SJSA1 (cell line): ENCODE measurements around the gene MRPL53. TPM values are rescaled to one million over a fixed set of nuclear protein-coding genes. Genes with fewer than 3 reads are reported as not detected.

Source experiments
- DNase-seq, 2 experiments: peaks; one replicate each; pipeline ENCODE4 v3.0.0-alpha.2; 2015 to 2020; ENCODE audit warnings: low spot score in 2 of 2, low read depth in 1 of 2
- H3K27ac ChIP-seq: fragments of 250-450 bp; sonication (Bioruptor Pico); 2 replicates; pipeline ENCODE4 v1.5.1; 2020; ENCODE audit warnings: mild to moderate bottlenecking, moderate library complexity
- H3K27me3 ChIP-seq: fragments of 250-450 bp; sonication (Bioruptor Pico); replicated peaks from 2 replicates; pipeline ENCODE4 v1.5.1; 2020; ENCODE audit warnings: mild to moderate bottlenecking, moderate library complexity
- H3K36me3 ChIP-seq: fragments of 250-450 bp; sonication (Bioruptor Pico); 2 replicates; pipeline ENCODE4 v1.5.1; 2020; ENCODE audit warnings: mild to moderate bottlenecking
- H3K4me1 ChIP-seq: fragments of 250-450 bp; sonication (Bioruptor Pico); replicated peaks from 2 replicates; pipeline ENCODE4 v1.6.1; 2021; ENCODE audit warnings: mild to moderate bottlenecking
- H3K4me3 ChIP-seq: fragments of 250-450 bp; sonication (Bioruptor Pico); 2 replicates; pipeline ENCODE4 v1.5.1; 2020; ENCODE audit warnings: mild to moderate bottlenecking
- H3K9me3 ChIP-seq: fragments of 250-450 bp; sonication (Bioruptor Pico); replicated peaks from 2 replicates; pipeline ENCODE4 v1.5.1; 2020; ENCODE audit warnings: mild to moderate bottlenecking
- total RNA-seq: library from RNA; depleted of rRNA; stranded (reverse); fragments of >200 nt; shearing (Covaris generic); gene quantifications from 2 replicates; pipeline ENCODE4 v1.2.3, GENCODE V29; 2014; rRNA removed

MRPL53 gene
- 30.4 and 55.7 TPM in 2 replicates for total RNA-seq

DNA sequence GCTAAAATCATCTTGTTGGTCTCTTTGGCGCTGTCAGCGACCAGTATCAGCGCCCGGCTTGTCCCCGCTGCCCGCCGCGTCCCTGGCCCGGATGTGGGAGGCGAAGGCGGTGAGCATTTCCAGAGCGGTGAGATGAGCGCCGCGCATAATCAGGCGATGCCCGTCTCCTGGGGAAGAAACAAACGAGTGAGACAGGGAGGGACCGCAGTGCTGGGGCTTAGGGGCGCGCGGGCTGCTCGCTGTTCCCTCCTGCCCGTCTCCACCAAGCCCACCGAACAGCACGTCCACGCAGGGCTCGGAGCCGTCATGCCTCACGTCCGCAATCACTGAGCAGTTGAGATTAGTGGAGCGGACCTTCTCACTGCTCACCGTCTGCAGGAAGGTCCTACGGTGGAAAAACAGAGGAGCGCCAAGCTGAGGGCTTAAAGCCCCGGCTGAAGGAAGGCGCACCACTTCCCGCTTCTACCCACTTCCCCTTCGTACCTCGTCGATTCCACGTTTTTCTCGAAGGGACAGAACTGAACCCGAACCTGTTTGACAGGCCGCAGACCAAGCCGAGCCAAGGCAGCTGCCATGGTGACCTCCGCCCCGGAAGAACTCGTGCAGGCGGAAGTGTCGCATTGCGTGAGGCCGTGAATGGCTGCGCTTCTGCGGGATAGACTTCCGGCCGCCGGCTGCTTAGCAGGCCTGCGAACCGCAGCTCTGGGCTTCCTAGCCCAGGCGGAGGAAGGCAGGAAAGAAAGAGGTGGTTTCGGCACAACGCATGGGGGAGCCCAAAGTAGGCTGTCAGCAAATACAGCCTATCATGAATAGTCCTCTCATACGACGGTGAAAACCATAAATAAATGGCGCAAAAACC lies at the start of gene MRPL53:
TSS of gene MRPL53 (minus strand) at position 595 of the 859 bp plus-strand sequence. CDS start at position 575, 20 bp downstream.
- H3K4me3 ChIP-seq, result peak within 1 kb of the TSS; percentile 53
- peaks cover 13% of the 10 kb centered on the region for H3K4me1 ChIP-seq
- H3K36me3 ChIP-seq, result peaks cover 33% of the 10 kb centered on the region
- peak within 1 kb of the TSS; percentile 54 for H3K27ac ChIP-seq
- no peaks in the 10 kb centered on the region for H3K27me3 ChIP-seq
- peak; percentile 92 to 94 for DNase-seq
- no peaks in the 10 kb centered on the region for H3K9me3 ChIP-seq

DNA sequence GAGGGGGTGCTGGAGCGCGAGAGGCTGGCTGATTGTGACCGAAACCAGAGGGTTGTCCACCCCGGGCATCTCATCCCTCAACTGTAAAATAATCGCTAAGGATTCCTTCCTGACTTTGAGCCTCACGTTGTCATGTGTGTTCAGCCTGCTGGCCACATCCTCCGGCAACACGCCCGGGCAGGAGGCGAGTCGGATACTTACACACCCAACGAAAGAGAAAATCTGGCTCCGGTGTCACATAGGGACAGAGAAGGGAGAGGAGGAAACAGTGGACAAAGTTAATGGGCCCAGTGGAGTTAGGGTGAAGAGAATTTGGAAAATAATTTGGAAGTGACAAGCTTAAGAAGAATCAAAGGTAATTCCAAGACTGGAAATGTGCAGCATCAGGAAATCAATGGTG lies 44.2 kb upstream of the MRPL53 start:
- no peak overlapping the region for H3K4me3 ChIP-seq
- no peak for DNase-seq
- H3K4me1 ChIP-seq, result peaks cover 12% of the 10 kb centered on the region
- no peak overlapping the region for H3K27ac ChIP-seq
- H3K36me3 ChIP-seq, result no peaks in the 10 kb centered on the region
- peaks cover 20% of the 10 kb centered on the region for H3K9me3 ChIP-seq
- peaks cover 85% of the 10 kb centered on the region for H3K27me3 ChIP-seq

DNA sequence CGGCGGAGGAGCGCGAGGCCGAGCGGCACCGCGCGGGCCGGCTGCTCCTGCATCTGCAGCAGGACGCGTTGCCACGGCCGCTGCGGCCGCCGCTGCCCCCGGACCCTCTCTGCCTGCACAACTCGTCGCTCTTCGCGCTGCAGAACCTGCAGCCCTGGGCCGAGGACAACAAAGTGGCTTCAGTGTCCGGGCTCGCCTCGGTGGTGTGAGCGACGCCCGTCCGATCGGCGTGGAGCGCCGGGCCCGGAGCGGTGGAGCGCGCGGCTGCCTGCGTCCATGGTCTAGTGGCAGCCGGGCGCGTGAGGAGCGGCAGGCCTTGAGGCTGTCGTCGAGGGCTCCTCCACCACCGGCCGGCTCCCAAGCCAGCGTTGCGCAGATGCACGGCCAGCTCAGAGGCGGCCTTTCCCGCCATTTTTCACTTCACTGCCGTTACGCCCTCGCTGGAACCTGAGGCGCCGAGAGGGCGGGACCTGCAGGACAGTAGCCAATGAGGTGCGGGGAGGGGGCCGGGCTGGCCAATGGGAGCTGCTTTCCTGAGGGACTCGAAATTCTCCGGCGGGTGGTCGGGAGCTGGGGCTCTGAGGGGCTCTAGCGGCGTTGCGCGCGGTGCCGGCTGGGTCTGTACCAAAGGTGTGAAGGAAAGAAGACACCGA lies 43.6 kb upstream of the MRPL53 start:
- peaks cover 88% of the 10 kb centered on the region for H3K27me3 ChIP-seq
- H3K36me3 ChIP-seq, result no peaks in the 10 kb centered on the region
- no peak overlapping the region for H3K4me3 ChIP-seq
- H3K27ac ChIP-seq, result no peak overlapping the region
- peaks cover 20% of the 10 kb centered on the region for H3K9me3 ChIP-seq
- H3K4me1 ChIP-seq, result peaks cover 15% of the 10 kb centered on the region
- DNase-seq, result no peak

DNA sequence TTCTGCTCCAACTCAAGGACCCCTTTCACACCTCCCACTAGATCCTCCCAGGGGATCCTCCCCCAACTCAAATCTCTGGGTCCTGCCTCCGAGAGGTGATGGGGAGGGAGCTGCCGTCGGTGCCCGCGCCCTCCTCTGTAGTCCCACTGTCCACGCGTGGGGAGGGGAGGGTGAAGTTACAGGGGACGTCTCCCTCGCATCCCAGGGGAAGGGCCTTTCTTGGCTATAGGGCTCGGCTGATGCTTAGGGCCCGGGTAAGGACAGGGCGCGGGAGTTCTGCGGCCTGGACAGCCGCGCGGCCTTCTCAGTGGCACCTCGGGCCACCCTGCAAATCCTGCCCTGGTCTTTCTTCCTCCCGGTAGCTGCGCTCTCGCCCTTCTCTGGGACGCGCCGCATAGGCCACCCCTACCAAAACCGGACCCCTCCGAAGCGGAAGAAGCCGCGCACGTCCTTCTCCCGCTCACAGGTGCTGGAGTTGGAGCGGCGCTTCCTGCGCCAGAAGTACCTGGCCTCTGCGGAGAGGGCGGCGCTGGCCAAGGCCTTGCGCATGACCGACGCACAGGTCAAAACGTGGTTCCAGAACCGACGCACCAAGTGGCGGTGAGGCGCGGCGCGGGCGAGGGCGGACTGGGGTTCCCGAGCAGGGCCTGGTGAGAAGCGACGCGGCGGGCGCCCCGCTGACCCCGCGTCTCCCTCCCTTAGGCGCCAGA lies 42.9 kb upstream of the MRPL53 start:
- H3K27me3 ChIP-seq, result peaks cover 83% of the 10 kb centered on the region
- H3K4me1 ChIP-seq, result peaks cover 17% of the 10 kb centered on the region
- H3K36me3 ChIP-seq, result no peaks in the 10 kb centered on the region
- H3K27ac ChIP-seq, result no peak overlapping the region
- DNase-seq, result no peak
- no peak overlapping the region for H3K4me3 ChIP-seq
- peaks cover 20% of the 10 kb centered on the region for H3K9me3 ChIP-seq

DNA sequence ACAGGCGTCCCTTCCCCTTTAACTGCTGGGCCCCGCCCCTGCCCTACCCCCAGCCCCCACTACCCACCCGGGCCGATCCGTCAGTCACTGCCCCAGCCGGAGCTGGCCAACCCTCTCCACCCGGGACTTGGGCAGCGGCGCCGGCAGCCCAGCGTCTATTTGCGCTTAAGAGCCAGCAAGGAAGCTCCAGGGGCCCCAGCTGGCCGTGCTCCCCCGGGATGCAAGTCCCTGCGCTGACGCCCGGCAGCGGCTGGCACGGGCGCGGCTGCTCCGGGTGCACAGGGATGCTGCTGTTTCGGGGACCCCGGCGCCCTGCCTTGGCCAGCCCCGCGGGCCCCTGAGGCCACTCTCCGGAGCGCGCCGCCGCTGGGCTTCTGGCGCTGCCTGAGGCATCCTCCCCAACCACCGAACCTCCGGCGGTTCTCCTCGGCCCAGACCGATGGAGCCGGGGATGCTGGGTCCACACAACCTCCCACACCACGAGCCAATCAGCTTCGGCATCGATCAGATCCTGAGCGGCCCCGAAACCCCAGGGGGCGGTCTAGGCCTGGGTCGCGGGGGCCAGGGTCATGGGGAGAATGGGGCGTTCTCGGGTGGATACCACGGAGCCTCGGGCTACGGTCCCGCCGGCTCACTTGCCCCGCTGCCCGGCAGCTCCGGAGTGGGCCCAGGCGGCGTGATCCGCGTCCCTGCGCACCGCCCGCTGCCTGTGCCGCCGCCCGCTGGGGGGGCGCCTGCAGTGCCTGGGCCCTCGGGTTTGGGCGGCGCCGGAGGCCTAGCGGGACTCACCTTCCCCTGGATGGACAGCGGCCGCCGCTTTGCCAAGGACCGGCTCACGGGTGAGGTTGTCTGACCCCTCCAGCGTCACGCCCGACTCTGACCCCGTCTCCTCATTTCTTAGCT lies 42.1 kb upstream of the MRPL53 start, which contains the start of gene TLX2:
TSS of gene TLX2 (plus strand) at position 83 of the 903 bp plus-strand sequence. CDS start at position 440, 357 bp downstream.
- H3K36me3 ChIP-seq, result no peaks in the 10 kb centered on the region
- no peak for DNase-seq
- no peak within 1 kb of the TSS for H3K27ac ChIP-seq
- H3K9me3 ChIP-seq, result peaks cover 20% of the 10 kb centered on the region
- no peak within 1 kb of the TSS for H3K4me3 ChIP-seq
- H3K27me3 ChIP-seq, result peaks cover 77% of the 10 kb centered on the region
- H3K4me1 ChIP-seq, result peaks cover 17% of the 10 kb centered on the region

DNA sequence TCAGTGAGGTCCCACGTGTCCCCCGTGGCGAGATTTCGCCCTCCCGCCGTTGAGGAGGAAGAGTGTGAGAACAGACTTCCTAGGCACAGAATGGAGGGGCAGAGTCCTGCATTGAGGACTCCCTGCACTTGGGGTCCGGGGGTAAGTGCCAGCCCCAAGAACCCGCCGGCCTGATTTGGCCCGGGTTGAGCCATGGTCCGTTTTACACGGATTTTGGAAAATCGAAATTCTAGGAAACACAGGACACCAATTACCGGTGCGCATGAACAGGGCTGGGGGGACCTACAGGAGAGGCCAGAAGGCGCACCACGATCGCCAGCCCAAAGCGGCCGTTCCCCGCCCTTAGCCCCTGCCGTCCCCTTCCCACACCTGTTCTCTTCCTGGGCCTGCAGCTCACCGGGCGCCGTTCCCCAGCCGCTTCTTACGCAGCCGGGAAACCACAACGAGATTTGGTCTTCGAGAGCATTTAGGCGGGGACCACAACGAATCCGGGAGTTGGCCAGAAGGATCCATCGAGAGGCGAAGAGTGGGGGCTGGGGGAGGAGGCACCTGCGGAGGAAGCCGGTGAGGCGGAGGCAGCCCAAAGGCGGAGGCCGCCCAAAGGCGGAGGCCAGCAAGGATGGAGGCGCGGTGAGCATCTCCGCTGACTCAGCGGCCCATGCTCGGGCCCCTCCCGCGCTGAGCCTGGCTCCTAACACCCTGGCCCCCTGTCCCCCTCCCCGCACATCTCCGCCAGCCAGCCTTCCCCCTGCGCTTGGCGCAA lies 41.3 kb upstream of the MRPL53 start:
- peak in 1 of 2 experiments; percentile 44 for DNase-seq
- Histone ChIP-seq H3K9me3 (peaks cover 20% of the 10 kb centered on the region), H3K4me3 (no peak overlapping the region), H3K36me3 (no peaks in the 10 kb centered on the region), H3K27me3 (peaks cover 68% of the 10 kb centered on the region), H3K27ac (no peak overlapping the region), H3K4me1 (peaks cover 17% of the 10 kb centered on the region)

DNA sequence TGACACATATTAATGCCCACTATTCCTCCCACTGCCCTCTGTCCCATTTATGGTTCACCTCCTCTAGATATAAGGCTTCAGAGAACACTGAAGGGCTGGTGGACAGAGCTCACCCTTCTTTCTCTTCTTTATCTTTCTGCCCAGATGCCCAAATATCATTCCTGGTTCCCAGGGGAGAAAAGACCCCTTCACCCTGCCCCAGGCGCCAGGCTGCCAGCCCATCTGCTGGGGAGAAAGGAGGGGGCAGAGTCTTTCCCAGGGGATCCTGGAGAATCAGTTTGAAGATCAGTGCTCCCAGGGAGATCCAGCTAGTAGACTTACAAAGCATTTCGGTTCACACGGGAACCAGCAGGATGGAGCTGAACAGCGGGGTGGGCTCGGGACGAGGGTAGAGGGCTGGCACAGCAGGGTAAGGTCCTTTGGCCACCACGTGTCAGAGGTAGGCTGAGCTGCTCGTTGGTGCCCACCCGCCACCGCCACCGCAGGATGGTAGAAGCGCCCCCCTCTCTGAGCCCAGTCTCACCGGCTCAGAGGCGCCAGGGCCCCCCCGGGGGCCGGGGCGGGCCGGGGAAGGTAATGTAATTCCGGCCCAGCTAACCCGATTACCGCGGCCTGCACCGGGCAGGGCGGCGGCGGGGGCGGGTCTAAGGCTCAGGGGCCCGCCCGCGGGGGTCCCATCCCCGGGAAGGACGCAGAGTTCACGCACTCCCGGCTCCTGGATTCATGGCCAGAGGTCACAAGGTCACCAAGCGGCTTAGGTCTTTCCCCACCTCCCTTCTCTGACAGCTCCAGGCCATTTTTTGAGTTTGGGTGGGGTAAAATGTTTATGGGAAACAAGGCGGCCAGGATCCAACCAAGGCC lies 40.5 kb upstream of the MRPL53 start:
- Histone ChIP-seq H3K9me3 (peaks cover 20% of the 10 kb centered on the region), H3K36me3 (no peaks in the 10 kb centered on the region), H3K4me1 (peaks cover 23% of the 10 kb centered on the region), H3K4me3 (no peak overlapping the region), H3K27ac (no peak overlapping the region), H3K27me3 (peaks cover 60% of the 10 kb centered on the region)
- no peak for DNase-seq

DNA sequence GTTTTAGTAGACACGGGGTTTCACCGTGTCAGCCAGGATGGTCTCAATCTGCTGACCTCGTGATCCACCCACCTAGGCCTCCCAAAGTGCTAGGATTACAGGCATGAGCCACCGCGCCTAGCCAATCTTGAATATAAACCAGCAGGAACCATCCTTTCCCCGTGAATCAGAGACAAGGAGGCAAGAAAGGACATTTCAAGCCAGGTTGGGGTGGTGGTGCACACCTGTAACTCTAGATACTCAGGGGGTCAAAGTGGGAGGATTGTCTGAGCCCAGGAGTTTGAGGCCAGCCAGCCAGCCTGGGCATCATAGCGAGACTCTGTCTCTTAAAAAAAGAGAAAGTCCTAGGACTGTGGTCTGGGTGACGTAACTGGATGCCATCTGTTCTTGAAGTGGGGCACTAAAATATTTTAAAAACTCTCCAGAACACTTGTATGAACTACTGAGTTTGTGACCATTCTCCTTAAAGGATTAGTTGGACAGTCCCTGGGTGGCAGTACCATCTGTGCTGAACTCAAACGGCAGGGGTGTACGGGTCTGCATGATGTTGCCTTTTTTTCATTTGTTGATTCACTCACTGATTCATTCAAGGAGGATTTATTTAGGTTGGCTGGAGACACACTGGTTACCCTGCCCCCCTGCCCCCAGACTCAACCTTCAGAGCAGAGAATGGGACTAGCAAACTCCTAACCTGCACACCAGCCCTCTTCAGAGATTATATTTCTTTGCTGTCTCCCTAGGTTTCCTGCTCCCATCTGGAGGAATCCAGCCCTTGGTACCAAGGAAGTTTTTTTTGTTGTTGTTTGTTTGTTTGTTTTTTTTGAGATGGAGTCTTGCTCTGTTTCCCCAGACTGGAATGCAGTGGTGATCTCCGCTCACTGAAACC lies 38.9 kb upstream of the MRPL53 start:
- no peak overlapping the region for H3K27ac ChIP-seq
- H3K9me3 ChIP-seq, result peaks cover 15% of the 10 kb centered on the region
- peaks cover 12% of the 10 kb centered on the region for H3K36me3 ChIP-seq
- peaks cover 33% of the 10 kb centered on the region for H3K4me1 ChIP-seq
- peak in 1 of 2 experiments; percentile 45 for DNase-seq
- peaks cover 49% of the 10 kb centered on the region for H3K27me3 ChIP-seq
- no peak overlapping the region for H3K4me3 ChIP-seq

DNA sequence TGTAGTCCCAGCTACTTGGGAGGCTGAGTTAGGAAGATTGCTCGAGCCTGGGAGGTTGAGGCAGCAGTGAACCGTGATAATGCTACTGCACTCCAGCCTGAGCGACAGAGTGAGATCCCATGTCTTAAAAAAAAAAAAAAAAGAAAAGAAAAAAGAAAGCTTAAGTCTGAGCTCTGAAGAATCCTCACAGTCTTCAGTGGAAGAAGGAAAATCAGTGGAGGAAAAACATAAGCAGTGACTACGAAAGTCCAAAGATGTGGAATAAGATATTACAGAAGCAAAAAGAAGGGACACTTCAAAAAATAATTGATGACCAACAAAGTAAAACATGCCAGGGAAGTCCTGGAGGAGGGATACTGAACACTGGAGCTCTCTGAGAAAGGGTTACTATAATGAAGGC lies 37.8 kb upstream of the MRPL53 start:
- H3K9me3 ChIP-seq, result peaks cover 5% of the 10 kb centered on the region; the same call in 1 of the 2 replicates
- DNase-seq, result no peak
- H3K27me3 ChIP-seq, result peaks cover 38% of the 10 kb centered on the region
- peaks cover 22% of the 10 kb centered on the region for H3K36me3 ChIP-seq
- no peak overlapping the region for H3K4me3 ChIP-seq
- no peak overlapping the region for H3K27ac ChIP-seq
- peaks cover 39% of the 10 kb centered on the region for H3K4me1 ChIP-seq

DNA sequence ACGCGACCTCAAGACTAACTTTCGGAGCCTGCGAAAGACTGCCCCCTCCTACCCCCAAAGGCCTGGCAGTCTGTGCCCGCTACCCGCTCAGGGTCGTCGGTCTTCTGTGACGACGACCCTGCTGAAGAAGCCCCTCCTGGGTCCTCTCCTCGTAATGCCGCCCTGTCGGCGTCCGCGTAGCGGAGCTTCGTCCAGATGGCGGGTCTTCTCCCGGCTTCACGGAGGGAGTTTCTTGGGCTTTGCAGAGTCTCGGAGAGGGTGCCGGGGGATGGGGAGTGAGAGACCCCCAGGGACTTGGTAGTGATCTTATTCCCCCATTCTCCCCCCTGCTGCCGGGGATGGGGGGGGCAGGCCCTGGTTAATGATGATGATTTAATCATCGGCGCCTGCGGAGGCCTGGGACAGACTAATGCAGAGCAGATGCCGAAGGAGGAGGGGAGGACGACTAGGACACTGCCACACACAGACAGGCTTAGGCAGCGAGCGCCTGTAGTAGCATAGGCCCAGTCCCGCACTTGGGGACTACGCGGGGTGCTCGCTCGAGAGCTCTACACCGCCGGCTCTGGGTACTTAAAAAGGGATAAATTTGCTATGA lies 35.5 kb upstream of the MRPL53 start:
- Histone ChIP-seq H3K4me1 (peaks cover 37% of the 10 kb centered on the region), H3K4me3 (peak overlapping the region; percentile 96), H3K36me3 (peaks cover 31% of the 10 kb centered on the region), H3K9me3 (no peaks in the 10 kb centered on the region), H3K27ac (peak overlapping the region; percentile 98), H3K27me3 (peaks cover 16% of the 10 kb centered on the region)
- peak in 1 of 2 experiments; percentile 36 for DNase-seq
